ENCODE measurements around the gene ZNF165. TPM values are rescaled to one million over a fixed set of nuclear protein-coding genes. Genes with fewer than 3 reads are reported as not detected.
A peak's percentile ranks its signal among the peaks of the same experiment; 100 is the strongest.
"Not testable (repeated sequence)": the region's sequence is repeated elsewhere in the genome, so short reads cannot be mapped to it uniquely, and the experiment has no call there.

ZNF165 gene
- total RNA-seq = 1 to 10 TPM in 4 of 9 donors, under 1 TPM in 5; 0.56 to 3.9 (median 0.97) TPM
- polyA plus RNA-seq = 1 to 10 TPM in 1 of 3 donors, under 1 TPM in 2; 0.72 to 1.1 (median 0.98) TPM
- long read RNA-seq, donor 1 = 0 reads
- long read RNA-seq, donor 2 = 0 reads
- long read RNA-seq, donor 3 = 0 reads
- long read RNA-seq, donor 4, partial matches to known transcripts = 0 of 1 reads
- long read RNA-seq, donor 4, other reads (novel, unspliced or antisense) = 1 of 1 reads
- long read RNA-seq, donor 5 = 0 reads
- long read RNA-seq, donor 6, partial matches to known transcripts = 0 of 1 reads
- long read RNA-seq, donor 6, other reads (novel, unspliced or antisense) = 1 of 1 reads
- long read RNA-seq, donor 7 = 0 reads
- long read RNA-seq, donor 8 = 0 reads
- long read RNA-seq, donor 9 = 0 reads
- long read RNA-seq, donor 10 = 0 reads

GRCh38 chr6:28080381-28080630 is at the start of gene ZNF165:
TSS of gene ZNF165 (plus strand) at chr6:28080568. CDS start at chr6:28085481, 4,913 bp downstream.
- H3K4me1 ChIP-seq (replicated peaks in 1 of 2); H3K36me3 ChIP-seq (replicated peaks in 1 of 2); H3K9me3 ChIP-seq (replicated peaks in 1 of 3); H3K27me3 ChIP-seq: not testable (repeated sequence)
- peak within 1 kb of the TSS; percentile 48 to 66 (median 54) for H3K4me3 ChIP-seq
- intact Hi-C loops (cut with DNase I) = loop anchor here in 1 of 2 donors (10.0 kb wide), 1 partner anchor 274 kb away; no protein-coding TSS in a partner anchor
- H3K27ac ChIP-seq = peak within 1 kb of the TSS; percentile 46 to 94 (median 82)
- DNase-seq = peak in 1 of 7 donors; percentile 31
- 0 to 4% (median 0%) methylated on average over 15 of the region's 15 CpGs for WGBS, 4 donors

- WGBS, 4 donors = 52 to 70% (median 69%) methylated on average over 4 of the region's 4 CpGs
Measured at GRCh38 chr6:28053584-28053983, 26.8 kb upstream of the ZNF165 start.

GRCh38 chr6:28060405-28060804 is 20.0 kb upstream of the ZNF165 start:
- intact Hi-C loops (cut with DNase I) = no loop called here
- H3K27me3 ChIP-seq = no peaks in the 10 kb centered on the region
- no peak for TF ChIP-seq POLR2A (IDR thresholded peaks at IDR 0.05)
- no peak for TF ChIP-seq CTCF (IDR thresholded peaks at IDR 0.05)
- WGBS, 4 donors = 34 to 54% (median 41%) methylated on average over 2 of the region's 2 CpGs
- no peak overlapping the region for H3K27ac ChIP-seq
- H3K9me3 ChIP-seq (replicated peaks in 1 of 3) = no peaks in the 10 kb centered on the region
- no peak for DNase-seq
- H3K4me3 ChIP-seq = no peak overlapping the region
- no peaks in the 10 kb centered on the region for H3K36me3 ChIP-seq (replicated peaks in 1 of 2)
- no peaks in the 10 kb centered on the region for H3K4me1 ChIP-seq (replicated peaks in 1 of 2)

More at GRCh38 chr6:28053584-28053983, 26.8 kb upstream of the ZNF165 start:
- Histone ChIP-seq H3K36me3 (replicated peaks in 1 of 2) (no peaks in the 10 kb centered on the region), H3K27ac (no peak overlapping the region), H3K4me1 (replicated peaks in 1 of 2) (no peaks in the 10 kb centered on the region), H3K27me3 (no peaks in the 10 kb centered on the region), H3K9me3 (replicated peaks in 1 of 3) (no peaks in the 10 kb centered on the region), H3K4me3 (no peak overlapping the region)
- intact Hi-C loops (cut with DNase I) = no loop called here
- DNase-seq = no peak
- TF ChIP-seq CTCF (IDR thresholded peaks at IDR 0.05) (no peak), POLR2A (IDR thresholded peaks at IDR 0.05) (no peak)

GRCh38 chr6:28064272-28064671 is 16.1 kb upstream of the ZNF165 start:
- no peak for DNase-seq
- intact Hi-C loops (cut with DNase I) = no loop called here
- Histone ChIP-seq H3K4me3 (no peak overlapping the region), H3K9me3 (replicated peaks in 1 of 3) (no peaks in the 10 kb centered on the region), H3K4me1 (replicated peaks in 1 of 2) (no peaks in the 10 kb centered on the region), H3K36me3 (replicated peaks in 1 of 2) (no peaks in the 10 kb centered on the region), H3K27ac (no peak overlapping the region), H3K27me3 (no peaks in the 10 kb centered on the region)
- TF ChIP-seq CTCF (IDR thresholded peaks at IDR 0.05) = no peak
- no peak for TF ChIP-seq POLR2A (IDR thresholded peaks at IDR 0.05)
- WGBS, 4 donors = 61 to 70% (median 68%) methylated on average over 3 of the region's 3 CpGs

- DNase-seq = no peak
- no peak overlapping the region for H3K27ac ChIP-seq
Measured at GRCh38 chr6:28068067-28068466, 12.3 kb upstream of the ZNF165 start.

GRCh38 chr6:28070968-28071367 is 9.4 kb upstream of the ZNF165 start:
- H3K4me1 ChIP-seq (replicated peaks in 1 of 2); intact Hi-C loops (cut with DNase I); H3K36me3 ChIP-seq (replicated peaks in 1 of 2); H3K9me3 ChIP-seq (replicated peaks in 1 of 3); H3K27me3 ChIP-seq; H3K4me3 ChIP-seq; H3K27ac ChIP-seq; DNase-seq: not testable (repeated sequence)
- WGBS, 4 donors = 71 to 87% (median 84%) methylated on average over 4 of the region's 4 CpGs

More at GRCh38 chr6:28068067-28068466, 12.3 kb upstream of the ZNF165 start:
- no peak for TF ChIP-seq POLR2A (IDR thresholded peaks at IDR 0.05)
- TF ChIP-seq CTCF (IDR thresholded peaks at IDR 0.05) = no peak
- Histone ChIP-seq H3K4me1 (replicated peaks in 1 of 2) (no peaks in the 10 kb centered on the region), H3K36me3 (replicated peaks in 1 of 2) (no peaks in the 10 kb centered on the region), H3K27me3 (no peaks in the 10 kb centered on the region), H3K4me3 (no peak overlapping the region), H3K9me3 (replicated peaks in 1 of 3) (no peaks in the 10 kb centered on the region)
- intact Hi-C loops (cut with DNase I) = no loop called here

All from adrenal gland (tissue), 19 donors.